Measurements from ENCODE around the gene LETM1. TPM values are rescaled to one million over a fixed set of nuclear protein-coding genes. Genes with fewer than 3 reads are reported as not detected.

LETM1 gene
- total RNA-seq, 2 donors from 2014 or later: 37.2 to 50.5 TPM

DNA sequence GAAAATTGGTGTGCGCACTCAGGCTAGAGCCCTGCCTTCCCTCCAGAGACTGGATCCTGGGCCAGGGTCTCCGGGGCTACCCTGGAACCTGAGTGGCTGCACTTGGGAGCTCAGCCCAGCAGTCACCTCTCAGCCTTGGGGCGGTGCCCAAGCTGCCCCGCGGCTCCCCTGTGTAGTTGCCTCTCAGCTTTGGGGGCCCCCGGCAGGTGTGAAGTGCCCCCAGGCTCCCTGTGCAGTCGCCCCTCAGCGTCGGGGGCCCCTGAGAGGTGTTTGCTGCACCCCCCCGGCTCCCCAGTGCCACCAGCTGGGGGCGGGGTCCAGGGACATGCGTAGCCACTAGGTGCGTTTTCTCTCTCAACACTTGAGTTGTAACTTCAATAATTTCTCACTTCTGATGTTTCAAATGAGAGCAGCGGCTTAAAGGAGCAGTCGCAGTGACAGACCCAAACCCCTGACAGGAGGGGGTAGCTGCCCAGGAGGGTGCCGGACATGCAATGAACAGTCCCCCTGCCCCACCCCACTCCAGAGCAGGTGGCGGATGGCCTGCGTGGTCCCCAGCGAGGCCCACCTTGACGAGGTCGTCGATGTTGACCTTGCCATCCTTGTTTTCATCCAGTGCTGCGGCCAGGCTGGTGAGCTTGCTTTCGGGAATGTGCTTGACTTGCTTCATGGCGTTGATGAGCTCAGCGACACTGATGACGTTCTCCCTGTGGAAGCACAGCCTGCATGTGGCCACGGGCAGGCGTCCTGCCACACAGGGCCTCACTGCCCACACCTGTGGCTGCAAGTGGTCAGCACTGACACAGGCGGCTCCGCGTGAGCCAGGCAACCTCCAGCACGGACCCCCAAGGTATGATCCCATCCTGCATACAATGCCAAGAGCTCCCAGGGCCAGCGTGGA lies 40.6 kb downstream of the LETM1 start:
- ATAC-seq (no peak), DNase-seq (no peak)
- intact Hi-C loops (cut with DNase I): no loop called here

DNA sequence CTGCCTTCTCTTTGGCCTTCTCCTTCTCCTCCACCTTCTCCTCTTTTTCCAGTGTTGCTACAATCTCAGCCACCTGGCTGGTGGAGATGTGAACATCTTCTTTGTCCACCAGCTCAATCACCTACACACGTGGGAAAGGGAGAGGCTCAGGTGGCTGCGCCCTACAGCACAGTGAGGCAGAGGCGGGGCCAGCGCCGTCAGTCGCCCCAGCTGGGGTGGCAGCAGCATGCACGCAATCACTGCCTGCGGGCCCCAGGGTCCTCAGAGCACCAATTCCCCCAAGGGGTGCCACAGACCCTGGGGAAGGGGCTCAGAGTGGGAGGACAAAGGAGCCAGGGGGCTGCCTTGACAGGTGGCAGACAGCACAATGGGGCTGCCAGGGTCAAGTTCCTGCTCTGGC lies 41.5 kb downstream of the LETM1 start:
- ATAC-seq (no peak), DNase-seq (no peak)
- intact Hi-C loops (cut with DNase I): no loop called here

DNA sequence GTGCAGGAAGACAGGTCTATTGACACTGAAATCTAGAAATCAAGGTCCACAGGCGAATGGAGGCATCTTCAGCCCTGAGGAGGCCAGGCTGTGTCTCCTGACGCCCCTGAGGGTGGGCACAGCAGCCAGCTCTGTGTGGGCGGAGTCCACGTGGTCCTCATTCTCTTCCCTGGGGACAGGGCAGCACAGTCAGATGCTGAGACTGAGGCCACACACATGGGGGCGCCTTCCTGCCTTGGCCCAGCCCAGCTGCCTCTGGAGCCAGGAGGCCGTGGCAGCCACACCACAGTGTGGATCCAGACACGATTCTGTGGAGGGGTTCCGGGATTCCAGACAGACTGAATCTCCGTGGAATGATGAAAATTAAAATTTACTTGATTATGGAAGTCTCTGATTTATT lies 42.0 kb downstream of the LETM1 start:
- ATAC-seq: no peak
- intact Hi-C loops (cut with DNase I): no loop called here
- DNase-seq: no peak

DNA sequence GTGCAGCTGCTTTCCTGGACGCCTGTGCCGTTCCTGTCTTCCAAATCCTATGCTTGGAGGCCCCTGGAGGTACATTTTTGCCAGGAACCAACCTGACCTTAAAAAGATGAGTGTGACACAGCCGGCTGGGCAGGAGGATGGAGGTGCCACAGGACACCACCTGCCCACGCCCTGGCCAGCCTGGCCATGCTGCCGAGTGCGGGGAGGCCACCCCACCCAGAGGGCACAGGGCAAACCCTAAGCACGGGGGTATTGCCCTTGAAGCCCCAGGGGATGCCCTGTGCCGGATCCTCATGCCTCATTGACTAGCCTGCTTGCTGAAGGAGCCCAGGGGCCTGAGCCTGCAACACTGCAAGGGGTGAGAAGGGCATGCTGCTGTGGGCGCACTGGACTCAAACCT lies 42.7 kb downstream of the LETM1 start:
- ATAC-seq (no peak), DNase-seq (no peak)
- intact Hi-C loops (cut with DNase I): no loop called here

DNA sequence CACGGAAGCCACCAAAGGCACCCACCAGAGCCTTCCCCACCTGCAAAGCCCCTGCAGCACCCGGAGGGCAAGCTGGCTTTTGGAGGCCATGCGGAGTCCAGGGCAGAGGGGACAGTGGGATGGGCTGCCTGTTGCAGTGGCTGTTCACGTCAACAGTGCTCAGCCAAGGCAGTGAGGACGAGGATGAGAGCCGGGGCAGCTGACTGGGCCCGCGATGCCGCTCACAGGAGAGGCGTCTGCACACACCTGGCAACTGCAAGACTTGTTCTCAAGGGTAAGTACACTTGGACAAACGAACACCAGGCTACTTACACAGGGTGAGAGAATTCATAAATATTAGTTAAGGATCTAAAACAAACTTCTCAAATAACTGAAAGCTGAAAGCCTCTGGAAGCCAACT lies 43.2 kb downstream of the LETM1 start:
- intact Hi-C loops (cut with DNase I): no loop called here
- ATAC-seq (no peak), DNase-seq (no peak)

DNA sequence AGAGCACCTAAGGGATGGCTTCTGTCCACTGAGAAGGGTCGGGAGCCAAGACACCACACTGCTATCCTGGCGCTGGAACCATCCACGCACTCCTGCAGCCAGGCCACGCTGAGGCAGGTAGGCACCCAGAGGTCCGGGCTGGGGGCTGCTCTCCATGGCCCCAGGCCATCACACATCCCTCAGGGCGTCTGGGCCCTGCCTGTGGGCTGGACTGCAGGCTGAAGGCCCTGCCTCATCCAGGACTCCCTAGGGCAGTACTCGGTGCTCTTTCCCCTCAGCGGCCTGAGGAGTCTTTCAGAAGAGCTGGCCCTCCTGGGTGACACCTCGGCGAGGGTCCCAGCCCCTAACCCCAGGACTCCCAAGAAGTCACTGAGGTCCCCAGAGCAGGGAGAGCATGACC lies 45.2 kb downstream of the LETM1 start:
- intact Hi-C loops (cut with DNase I): loop anchor here in 1 of 2 donors (2.0 kb wide), 1 partner anchor 64 kb away; no protein-coding TSS in a partner anchor
- no peak for DNase-seq
- ATAC-seq: peak in 1 of 2 donors; percentile 2

DNA sequence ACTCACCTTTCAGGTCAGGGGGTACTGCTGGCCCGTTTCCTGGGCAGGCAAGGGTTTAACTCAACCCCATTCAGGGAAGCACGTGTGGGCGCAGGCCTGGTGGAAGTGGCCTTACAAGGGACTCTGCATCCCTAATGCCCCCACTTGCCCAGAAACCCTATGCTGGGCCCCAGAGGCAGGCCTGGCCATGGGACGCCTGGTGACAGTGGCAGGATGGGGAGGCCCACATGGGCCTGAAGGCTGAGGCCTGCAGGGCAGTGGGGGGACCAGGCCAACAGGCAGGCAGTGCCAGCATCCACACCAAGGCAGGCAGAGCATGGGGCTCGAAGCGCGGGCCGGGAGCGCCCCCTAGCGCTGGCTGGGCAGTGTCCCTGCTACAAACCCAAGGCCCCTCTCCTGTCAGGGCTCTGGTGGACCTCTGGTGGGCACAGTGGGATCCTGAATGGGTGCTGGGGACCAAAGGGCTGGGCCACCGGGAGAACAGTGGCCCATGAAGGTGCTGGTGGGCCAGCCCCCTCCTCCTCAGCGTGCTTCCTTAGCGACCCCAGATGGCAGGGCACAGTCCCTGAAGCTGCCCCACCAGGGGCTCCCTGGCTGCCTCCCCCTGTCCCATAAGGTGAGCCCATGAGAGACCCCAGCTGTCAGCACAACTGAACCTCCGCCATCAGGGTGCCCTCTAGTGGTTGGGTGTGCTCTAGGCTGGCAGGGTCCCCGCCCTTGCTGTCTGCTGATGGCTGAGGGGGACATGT lies 46.0 kb downstream of the LETM1 start:
- ATAC-seq (peak; percentile 77 to 80), DNase-seq (peak; percentile 71)
- intact Hi-C loops (cut with DNase I): loop anchor here (2.0 to 5.0 kb wide), 2 partner anchors 63 kb away; no protein-coding TSS in a partner anchor

DNA sequence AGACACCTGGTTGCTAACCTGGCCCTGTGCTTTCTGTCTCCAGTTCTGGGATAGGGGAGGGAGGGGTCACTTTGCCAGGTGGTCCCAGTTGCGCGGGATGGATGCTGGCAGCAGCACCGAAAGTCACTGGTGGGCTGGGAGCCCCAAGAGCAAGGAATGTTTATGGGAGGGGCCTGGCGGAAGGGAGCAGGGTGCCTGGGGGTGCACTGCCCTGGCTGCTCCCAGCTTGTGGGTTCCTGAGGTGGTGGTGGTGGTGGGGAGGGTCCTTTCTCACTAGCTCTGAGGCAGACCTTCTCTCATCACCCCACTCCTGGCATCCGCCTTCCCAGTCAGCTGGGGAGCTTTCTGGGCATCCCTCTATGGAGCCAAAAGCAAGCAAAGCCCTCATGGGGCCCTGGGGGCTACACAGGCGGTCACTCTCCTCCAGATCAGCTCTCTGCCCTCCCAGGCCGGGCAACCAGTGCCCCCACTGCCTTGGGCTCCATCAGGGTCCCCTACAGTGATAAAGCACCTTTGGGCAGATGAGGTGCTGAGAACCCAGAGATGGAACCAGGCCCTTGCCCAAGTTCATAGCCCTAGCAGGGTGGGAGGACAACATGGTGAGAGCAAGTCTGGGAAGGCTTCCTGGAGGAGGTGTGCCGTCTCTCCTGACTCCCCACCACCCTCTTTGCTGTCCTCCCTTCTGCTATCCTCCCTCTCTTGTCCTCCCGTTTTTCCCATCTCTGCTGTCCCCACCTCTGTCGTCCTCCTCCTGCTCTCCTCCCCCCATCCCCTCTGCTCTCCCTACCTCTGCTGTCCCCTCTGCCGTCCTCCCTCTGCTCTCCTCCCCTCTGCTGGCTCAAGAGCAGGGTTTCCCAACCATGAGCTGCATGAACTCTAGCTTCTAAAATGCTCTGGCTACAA lies 46.9 kb downstream of the LETM1 start:
- no peak for DNase-seq

DNA sequence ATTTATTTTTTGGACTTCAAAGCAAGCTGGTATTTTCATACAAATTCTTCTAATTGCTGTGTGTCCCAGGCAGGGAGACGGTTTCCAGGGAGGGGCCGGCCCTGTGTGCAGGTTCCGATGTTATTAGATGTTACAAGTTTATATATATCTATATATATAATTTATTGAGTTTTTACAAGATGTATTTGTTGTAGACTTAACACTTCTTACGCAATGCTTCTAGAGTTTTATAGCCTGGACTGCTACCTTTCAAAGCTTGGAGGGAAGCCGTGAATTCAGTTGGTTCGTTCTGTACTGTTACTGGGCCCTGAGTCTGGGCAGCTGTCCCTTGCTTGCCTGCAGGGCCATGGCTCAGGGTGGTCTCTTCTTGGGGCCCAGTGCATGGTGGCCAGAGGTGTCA lies 47.6 kb downstream of the LETM1 start:
- DNase-seq: no peak
- intact Hi-C loops (cut with DNase I): loop anchor here in 1 of 2 donors (5.0 kb wide), 1 partner anchor 61 kb away; no protein-coding TSS in a partner anchor
- ATAC-seq: no peak

More for the DNA sequence above, 46.9 kb downstream of the LETM1 start:
- ATAC-seq: no peak
- intact Hi-C loops (cut with DNase I): loop anchor here in 1 of 2 donors (5.0 kb wide), 1 partner anchor 62 kb away; no protein-coding TSS in a partner anchor

DNA sequence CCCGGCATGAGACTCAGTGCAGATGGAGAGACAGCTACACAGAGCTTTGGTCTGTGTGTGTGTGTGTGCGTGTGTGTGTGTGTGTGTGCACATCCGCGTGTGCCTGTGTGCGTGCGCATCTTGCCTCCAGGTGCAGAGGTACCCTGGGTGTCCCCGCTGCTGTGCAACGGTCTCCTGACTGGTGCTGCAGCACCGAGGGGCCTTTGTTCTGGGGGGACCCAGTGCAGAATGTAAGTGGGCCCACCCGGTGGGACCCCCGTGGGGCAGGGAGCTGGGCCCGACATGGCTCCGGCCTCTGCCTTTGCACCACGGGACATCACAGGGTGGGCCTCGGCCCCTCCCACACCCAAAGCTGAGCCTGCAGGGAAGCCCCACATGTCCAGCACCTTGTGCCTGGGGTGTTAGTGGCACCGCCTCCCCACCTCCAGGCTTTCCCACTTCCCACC lies 48.6 kb downstream of the LETM1 start:
- ATAC-seq (no peak), DNase-seq (no peak)
- intact Hi-C loops (cut with DNase I): loop anchor here in 1 of 2 donors (5.0 kb wide), 1 partner anchor 60 kb away; no protein-coding TSS in a partner anchor

DNA sequence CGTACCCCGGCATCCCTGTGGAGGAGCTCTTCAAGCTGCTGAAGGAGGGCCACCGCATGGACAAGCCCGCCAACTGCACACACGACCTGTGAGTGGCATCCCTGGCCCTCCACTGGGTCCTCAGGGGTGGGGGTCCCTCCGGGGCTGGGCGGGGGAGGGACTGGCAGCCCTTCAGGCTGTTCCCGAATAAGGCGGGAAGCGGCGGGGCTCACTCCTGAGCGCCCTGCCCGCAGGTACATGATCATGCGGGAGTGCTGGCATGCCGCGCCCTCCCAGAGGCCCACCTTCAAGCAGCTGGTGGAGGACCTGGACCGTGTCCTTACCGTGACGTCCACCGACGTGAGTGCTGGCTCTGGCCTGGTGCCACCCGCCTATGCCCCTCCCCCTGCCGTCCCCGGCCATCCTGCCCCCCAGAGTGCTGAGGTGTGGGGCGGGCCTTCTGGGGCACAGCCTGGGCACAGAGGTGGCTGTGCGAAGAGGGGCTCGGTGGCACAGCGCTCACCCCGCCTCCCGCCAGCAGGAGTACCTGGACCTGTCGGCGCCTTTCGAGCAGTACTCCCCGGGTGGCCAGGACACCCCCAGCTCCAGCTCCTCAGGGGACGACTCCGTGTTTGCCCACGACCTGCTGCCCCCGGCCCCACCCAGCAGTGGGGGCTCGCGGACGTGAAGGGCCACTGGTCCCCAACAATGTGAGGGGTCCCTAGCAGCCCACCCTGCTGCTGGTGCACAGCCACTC lies 49.2 kb downstream of the LETM1 start:
- no peak for ATAC-seq
- intact Hi-C loops (cut with DNase I): loop anchor here in 1 of 2 donors (5.0 kb wide), 1 partner anchor 59 kb away; no protein-coding TSS in a partner anchor
- no peak for DNase-seq

DNA sequence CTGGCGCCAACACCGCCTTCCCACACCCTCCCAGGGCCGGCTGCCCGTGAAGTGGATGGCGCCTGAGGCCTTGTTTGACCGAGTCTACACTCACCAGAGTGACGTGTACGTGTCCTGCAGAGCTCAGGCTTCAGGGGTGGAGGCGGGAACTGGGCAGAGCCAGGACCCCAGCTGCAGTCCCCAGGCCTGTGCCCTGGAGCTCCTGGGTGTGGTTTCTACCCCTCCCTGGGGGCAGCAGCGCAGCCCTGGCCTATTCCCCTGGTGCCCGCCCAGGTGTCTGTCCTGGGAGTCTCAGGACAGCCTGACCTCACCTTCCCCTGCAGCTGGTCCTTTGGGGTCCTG lies 49.8 kb downstream of the LETM1 start:
- ATAC-seq (no peak), DNase-seq (no peak)
- intact Hi-C loops (cut with DNase I): loop anchor here in 1 of 2 donors (5.0 kb wide), 1 partner anchor 59 kb away; no protein-coding TSS in a partner anchor

DNA sequence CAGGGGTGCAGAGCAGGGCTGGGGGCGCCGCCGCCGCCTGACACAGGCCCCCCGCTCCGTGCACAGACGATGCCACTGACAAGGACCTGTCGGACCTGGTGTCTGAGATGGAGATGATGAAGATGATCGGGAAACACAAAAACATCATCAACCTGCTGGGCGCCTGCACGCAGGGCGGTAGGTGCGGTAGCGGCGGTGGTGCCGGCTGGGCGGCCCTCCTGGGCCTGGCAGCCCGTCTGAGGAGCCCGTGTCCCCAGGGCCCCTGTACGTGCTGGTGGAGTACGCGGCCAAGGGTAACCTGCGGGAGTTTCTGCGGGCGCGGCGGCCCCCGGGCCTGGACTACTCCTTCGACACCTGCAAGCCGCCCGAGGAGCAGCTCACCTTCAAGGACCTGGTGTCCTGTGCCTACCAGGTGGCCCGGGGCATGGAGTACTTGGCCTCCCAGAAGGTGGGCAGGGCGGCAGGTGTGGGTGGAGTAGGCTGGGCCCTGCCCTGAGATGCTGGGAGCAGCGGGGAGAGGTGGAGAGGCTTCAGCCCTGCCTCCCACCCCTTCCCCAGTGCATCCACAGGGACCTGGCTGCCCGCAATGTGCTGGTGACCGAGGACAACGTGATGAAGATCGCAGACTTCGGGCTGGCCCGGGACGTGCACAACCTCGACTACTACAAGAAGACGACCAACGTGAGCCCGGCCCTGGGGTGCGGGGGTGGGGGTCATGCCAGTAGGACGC lies 50.3 kb downstream of the LETM1 start:
- intact Hi-C loops (cut with DNase I): loop anchor here in 1 of 2 donors (5.0 kb wide), 1 partner anchor 58 kb away; no protein-coding TSS in a partner anchor
- DNase-seq: peak; percentile 20

DNA sequence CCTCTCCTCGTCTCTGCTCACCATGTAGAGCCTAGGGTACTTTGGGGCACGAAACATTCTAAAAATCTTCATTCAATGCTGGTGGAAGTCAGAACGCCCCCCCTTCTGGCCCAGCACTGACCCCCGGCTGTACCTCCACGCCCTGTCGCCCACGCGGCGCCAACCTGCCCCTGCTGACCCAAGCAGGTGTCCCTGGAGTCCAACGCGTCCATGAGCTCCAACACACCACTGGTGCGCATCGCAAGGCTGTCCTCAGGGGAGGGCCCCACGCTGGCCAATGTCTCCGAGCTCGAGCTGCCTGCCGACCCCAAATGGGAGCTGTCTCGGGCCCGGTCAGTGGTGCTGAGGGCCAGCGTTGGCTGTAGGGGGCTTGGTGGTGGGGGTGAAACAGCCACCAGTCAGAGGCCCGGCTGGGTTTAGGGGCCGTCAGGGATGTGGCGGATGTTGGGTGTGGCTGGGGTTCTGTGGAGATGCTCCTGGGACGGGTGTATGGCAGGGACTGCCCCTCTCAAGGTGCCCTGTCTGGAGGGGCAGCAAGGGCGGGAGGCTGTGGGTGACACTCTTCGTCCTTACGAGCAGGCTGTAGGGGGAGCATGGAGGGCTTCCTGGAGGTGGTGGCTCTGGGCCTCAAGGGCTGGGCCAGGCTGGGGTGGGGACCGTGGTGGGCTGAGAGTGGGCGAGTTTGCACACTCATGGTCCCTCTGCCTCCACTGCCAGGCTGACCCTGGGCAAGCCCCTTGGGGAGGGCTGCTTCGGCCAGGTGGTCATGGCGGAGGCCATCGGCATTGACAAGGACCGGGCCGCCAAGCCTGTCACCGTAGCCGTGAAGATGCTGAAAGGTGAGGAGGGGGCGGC lies 51.1 kb downstream of the LETM1 start:
- intact Hi-C loops (cut with DNase I): loop anchor here in 1 of 2 donors (5.0 kb wide), 1 partner anchor 58 kb away; no protein-coding TSS in a partner anchor

More for the DNA sequence above, 50.3 kb downstream of the LETM1 start:
- no peak for ATAC-seq

DNA sequence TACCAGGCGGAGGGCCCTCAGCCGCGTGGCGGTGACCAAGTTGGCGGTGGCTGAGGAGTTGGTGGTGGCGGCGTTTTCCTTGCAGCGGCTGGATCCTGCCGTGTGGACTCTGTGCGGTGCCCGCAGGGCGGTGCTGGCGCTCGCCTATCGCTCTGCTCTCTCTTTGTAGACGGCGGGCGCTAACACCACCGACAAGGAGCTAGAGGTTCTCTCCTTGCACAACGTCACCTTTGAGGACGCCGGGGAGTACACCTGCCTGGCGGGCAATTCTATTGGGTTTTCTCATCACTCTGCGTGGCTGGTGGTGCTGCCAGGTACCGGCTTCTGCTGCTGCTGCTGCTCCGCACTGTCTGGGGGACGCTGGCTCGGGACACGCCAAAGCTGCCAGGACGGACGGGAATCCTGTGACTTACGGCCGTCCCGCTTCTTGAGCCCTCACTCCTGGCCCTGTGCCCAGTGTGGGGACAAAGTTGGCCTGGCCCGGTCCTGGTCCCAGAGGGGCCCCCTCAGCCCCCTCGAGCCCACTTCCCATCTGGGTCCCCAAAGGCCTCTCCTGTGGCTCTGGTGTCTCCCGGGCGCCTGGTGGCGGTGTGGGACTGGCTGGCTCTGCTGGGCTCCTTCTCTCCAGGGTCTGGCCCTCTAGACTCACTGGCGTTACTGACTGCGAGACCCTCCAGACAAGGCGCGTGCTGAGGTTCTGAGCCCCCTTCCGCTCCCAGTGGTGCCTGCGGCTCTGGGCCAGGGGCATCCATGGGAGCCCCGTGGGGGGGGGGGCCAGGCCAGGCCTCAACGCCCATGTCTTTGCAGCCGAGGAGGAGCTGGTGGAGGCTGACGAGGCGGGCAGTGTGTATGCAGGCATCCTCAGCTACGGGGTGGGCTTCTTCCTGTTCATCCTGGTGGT lies 52.2 kb downstream of the LETM1 start:
- ATAC-seq (no peak), DNase-seq (peak; percentile 24)
- intact Hi-C loops (cut with DNase I): no loop called here

More for the DNA sequence above, 51.1 kb downstream of the LETM1 start:
- peak; percentile 20 for DNase-seq
- ATAC-seq: no peak

Measured in left cardiac atrium (tissue), 4 donors.